Stimulated activated CD8-positive, alpha-beta memory T cell treated with anti-CD3 and anti-CD28 coated beads, Interleukin-2, amount 100 ng/mL, for 48 hours (primary cell): ENCODE data around the gene IGF2BP1.
"Not testable (repeated sequence)": the region's sequence is repeated elsewhere in the genome, so short reads cannot be mapped to it uniquely, and the experiment has no call there.

Experiments
- DNase-seq, 2 donors: peaks; one replicate each; pipeline ENCODE4 v3.0.0-alpha.2; 2020; ENCODE audit warnings: low read depth in 2 of 2

The IGF2BP1 gene

DNA sequence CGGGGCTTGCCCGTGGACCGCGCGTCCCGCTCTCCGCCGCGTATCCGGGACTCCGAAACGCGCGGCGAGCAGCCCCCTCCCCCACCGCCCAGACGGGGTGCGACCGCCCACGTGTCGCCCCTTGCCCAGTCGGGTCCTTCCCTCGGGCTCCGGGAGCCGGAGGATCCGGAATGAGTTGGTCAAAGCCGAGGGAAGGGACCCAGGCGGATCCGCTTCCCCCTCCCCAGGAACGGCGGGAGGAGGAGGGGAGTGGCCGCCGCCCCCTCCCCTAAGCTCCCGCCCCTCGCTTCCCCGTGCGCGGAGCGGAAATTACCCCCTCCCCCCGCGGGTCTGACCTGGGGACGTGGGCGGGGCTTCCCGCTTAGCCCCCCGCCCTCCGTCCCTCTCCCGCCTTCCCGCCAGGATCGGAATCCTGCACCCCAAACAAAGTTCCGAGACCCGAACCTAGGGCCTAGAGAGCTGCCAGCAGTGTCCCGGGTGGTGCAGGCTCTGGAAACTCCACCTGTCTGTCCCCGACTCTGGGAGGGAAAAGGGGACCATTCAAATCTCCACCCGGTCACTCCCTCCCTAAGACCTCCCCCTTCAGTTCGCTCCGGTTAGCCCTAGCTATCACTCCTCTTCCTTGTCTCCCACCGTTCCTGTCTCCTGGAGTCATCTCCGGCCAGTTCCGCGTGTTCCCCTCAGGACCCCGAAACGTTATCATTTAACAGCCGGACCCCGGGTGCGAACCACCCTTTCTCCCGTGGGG lies 1.0 kb upstream of the IGF2BP1 start:
- DNase-seq: no peak

DNA sequence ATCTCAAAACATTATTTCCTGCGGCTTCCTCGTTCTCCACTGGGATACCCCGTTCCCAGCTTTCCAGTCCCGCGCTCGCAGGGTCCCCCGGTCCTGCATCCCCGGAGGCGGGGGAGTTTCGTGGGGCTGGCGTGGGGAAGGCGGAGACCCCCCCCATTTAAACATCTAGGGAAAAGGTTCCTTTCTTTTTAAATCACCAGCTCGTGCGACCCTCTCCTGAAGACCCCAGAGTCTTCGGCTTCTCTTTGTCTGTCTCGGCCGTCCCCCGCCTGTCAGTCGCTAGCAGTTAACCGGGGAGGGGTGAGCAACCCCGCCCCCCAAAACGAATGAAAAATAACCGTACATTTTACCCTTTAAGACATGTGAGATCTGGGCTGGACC lies 473 bp upstream of the IGF2BP1 start:
- DNase-seq: no peak

- no peak for DNase-seq
Observed at GRCh38 chr17:48997827-48998586, 822 bp downstream of the IGF2BP1 start.

DNA sequence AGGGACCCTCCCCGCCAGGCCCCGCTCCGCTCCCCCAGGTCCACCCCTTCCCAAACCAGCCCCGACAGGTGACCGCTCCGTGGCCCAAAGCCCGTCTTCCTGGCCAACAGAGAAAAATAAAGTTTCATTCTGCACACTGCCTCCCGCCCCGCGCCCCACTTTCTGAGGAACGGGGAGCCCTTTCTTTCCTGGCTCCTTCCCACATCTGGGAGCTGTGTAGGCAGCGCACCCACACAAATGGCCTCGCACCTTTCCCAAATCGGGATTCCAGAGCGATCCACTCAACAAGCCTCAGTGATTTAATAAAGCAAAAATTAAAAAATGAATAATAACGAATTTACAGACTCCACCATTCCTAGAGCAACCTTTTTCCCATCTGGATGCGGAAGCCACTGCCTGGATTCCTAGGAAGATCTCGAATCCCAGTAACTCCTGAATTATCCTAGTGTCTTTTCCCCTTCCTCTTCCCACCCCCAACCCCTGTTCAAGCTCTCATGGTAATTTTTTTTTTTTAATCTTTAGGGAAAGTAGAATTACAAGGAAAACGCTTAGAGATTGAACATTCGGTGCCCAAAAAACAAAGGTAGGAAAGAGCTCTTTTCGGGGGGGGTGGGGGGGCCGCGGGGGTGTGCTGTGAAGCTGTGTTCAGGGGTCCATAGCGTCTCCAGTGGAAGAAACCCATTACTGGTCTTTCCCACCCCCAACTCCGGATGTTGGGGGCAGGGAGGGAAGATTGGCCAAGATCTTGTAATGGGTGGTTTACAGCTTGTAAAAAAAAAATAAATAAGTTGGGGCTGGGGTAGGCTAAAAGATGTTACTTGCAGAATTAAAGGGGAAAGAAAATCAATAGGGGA lies 1.6 kb downstream of the IGF2BP1 start:
- DNase-seq: no peak

- no peak for DNase-seq
Observed at GRCh38 chr17:49000943-49001342, 3.8 kb downstream of the IGF2BP1 start.

DNA sequence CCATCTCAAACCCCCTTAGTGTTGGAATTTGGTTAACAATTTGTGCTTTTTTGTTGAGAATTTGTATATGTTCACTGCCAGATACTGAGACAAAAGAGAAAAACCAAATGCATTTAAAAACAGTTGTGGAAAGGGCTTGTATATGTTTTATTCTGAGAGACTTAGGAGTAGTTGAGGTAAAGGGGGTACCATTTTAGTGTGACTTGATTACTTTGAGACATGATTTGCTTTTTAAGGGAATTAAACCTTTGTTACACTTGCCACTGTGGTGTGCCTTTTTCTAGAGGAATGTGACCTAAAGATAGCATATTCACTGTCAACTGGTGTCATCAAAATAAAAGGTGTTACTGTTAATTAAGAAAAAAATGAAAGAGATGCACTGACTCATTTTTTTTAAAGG lies 4.5 kb downstream of the IGF2BP1 start:
- DNase-seq: no peak

- no peak for DNase-seq
Observed at GRCh38 chr17:49002331-49002730, 5.1 kb downstream of the IGF2BP1 start.

DNA sequence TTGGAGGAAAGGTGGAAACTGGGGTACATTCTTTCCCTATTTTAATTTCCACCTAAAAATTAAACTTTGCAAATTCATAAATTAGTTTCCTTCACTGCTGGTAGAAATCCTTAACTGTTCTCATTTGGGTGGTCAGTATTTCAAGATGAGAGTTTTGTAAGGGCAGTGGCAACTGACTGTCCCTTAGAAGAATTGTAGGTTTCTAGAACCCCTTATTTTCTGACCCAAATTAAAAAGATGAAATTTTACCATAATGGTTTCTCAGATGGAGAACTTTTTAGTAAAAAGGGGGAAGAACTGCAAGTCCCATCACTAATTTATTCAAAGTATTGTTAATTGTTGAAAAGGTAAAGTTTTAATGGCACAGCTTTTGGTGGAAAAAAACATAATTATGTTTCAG lies 5.6 kb downstream of the IGF2BP1 start:
- DNase-seq: no peak

DNA sequence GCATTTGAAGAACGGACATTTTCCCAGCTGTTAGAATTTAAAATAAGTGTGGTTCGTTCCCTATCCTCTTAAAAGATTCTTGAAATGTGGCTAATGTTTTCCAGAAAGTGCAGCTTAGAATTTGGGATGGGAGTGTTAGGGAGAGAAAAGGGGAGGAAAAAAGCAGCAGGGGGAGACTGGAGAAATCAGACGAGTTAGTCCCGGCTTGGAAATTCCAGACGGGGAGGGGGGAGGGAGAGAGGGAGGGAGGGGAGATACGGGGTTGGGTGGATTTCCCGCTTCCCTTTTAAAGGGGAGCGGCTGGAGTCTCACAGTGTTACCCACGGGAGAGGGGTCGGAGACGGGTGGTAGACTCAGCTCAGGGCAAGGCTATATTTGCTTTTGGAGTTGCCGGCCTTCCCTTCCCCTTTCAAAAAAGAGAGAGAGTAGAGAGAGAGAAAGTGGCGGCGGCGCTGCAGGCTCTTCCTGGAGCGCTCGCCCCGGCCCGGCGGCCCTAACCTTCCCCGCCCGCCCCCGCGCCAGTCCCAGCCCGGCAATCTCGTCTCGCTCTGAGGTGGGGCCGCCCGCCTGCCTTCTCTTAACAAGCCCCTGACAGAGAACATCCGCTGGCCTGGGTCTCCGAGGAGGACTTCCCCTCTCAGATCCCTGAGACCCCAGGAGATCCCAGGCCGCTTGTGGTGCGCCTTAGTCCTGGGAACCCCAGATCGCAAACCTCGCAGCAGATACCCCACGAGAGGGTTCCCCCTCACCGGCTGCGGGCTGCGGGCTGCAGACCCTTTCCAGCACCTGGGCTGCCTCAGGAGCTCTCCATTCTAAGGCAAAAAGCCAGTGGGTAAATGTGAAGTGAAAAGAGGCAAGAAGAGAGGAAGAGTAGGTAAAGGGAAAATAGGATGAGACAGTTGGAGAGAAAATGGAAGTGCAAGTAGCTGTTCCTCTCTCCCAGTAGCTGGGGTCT lies 6.6 kb downstream of the IGF2BP1 start:
- no peak for DNase-seq

- no peak for DNase-seq
Observed at GRCh38 chr17:49005140-49005539, 8.0 kb downstream of the IGF2BP1 start.

DNA sequence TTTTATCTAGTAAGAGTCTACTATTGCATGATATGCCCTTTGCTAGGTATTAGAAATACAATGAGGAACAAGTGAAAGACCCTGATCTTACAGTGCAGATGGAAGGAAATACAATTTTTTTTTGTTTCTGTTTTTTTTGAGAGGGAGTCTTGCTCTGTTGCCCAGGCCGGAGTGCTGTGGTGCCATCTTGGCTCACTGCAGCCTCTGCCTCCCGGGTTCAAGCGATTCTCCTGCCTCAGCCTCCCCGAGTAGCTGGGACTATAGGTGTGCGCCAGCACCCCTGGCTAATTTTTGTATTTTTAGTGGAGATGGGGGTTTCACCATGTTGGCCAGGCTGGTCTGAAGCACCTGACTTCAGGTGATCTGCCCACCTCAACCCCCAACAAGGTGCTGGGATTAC lies 11.7 kb downstream of the IGF2BP1 start:
- DNase-seq: not testable (repeated sequence)

- no peak for DNase-seq
Observed at GRCh38 chr17:49012769-49013255, 15.6 kb downstream of the IGF2BP1 start.

GRCh38 chr17:49013311-49014213 lies 16.4 kb downstream of the IGF2BP1 start:
- no peak for DNase-seq

GRCh38 chr17:49015179-49015923 lies 18.2 kb downstream of the IGF2BP1 start:
- DNase-seq: no peak

DNA sequence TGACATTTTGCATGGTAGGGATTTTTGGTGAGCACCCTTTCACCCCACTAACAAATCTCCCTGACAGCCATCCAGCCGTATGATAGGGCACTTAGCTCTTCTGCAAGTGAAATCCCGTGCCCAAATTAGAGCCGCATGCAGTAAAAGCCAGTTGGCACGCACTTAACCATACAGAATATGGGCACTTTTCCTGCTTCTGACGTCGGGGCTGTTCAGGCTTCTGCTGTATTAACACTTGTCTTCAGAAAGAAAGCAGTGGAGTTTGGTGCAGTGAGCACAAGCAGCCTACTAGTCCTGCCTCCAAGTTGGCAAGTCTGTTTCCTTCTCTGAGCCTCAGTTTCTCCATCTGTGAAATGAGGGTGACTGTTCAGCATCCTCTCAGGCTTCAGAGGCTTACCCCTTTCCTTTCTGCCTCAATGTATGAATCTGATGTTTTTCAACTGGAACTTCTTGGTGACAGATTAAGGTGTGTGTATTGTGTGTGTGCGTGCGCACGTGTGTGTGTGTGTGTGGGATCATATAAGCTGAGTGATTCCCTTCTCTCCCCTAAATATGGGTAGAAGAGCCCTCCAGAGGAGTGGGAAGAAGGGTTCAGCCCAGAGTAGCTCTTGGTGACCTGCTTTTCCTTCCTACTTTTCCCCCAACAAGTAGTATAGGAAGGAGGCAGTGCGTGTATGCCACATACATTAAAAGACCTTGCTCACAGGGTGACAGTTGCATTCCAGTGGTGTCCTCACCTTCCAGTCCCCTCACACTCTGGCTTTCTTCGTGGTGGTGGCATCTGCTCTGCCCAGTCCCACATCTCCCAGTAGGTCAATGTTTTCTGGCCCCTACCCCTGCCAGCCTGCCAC lies 19.0 kb downstream of the IGF2BP1 start:
- DNase-seq: no peak

DNA sequence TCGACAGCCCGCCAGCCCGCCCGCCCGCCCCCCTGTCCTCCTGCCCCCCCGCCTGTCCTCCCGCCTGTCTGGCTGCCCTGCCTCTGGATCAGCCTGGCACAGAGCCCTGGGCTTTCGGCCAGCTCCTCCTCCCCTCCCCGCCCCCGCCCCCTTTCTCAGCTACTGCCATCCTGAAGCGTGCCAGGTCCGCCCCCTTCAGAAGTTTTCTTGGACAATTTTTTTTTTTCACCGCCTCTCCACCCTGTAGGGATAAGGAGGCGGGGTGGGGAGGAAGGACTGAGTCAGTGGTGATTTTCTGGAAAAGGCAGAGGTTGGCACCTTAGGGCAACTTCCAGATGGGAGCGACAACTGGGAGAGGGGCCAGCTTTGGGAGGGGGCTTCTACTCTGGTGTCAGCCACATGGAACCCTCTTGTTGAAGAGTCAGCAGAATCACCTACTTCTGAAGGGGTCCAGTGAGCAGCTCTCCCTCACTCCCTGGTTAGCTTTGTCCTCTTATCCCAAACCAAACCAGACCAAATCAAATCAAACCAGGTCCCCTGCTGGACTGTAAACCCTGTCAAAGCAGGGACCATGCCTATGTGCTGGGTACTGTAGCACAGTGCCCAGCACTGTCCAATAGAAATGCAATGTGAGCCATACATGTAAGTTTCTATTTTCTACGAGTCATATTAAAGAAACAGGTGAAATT lies 19.7 kb downstream of the IGF2BP1 start:
- DNase-seq: no peak

- DNase-seq: no peak
Observed at GRCh38 chr17:49018116-49018612, 21.0 kb downstream of the IGF2BP1 start.

GRCh38 chr17:49018748-49019147 lies 21.6 kb downstream of the IGF2BP1 start:
- no peak for DNase-seq
